Testis (tissue), 2 donors: ENCODE measurements around the gene KRTAP10-5.

Source experiments
- CTCF ChIP-seq, 3 experiments: fragments of 450-650 bp in 2 of 3; fragments of 200-600 bp in 1 of 3; sonication (generic) in 1 of 3; IDR thresholded peaks; one replicate each; pipeline ENCODE4 v1.5.1; 2016 to 2019; ENCODE audit warnings: antibody characterized with exemption in 3 of 3, mild to moderate bottlenecking in 2 of 3, moderate library complexity in 1 of 3
- POLR2A ChIP-seq: fragments of 450-650 bp; IDR thresholded peaks from one replicate; pipeline ENCODE4 v1.6.1; 2017; ENCODE audit warnings: antibody characterized with exemption, mild to moderate bottlenecking, moderate library complexity

GRCh38 chr21:44579056-44579832 lies 1.2 kb downstream of the KRTAP10-5 start:
- TF ChIP-seq CTCF (IDR thresholded peaks at IDR 0.05) (no peak), POLR2A (no peak)
